Caco-2 (cell line): ENCODE measurements around the gene UBE2N. TPM values are rescaled to one million over a fixed set of nuclear protein-coding genes. Genes with fewer than 3 reads are reported as not detected.
A peak's percentile ranks its signal among the peaks of the same experiment; 100 is the strongest.

Experiments
- BruUV-seq: library from RNA; stranded (reverse); fragments of 400-500 nt; replicated peaks from 2 replicates; lab custom pipeline; 2021; lab: Mats Ljungman, UMichigan
- CTCF ChIA-PET: fragments of 300-600 bp; sonication (Branson Sonifier 250); formaldehyde crosslinking; loops from one replicate; lab custom pipeline; 2022; ENCODE audit warnings: antibody characterized with exemption; lab: Charles Lee
- POLR2A ChIA-PET: fragments of 300-600 bp; sonication (Branson Sonifier 250); formaldehyde crosslinking; loops from one replicate; lab custom pipeline; 2022; ENCODE audit warnings: antibody characterized with exemption; lab: Charles Lee
- DNase-seq, 2 experiments: peaks; one replicate each; pipeline versions ENCODE4 v3.0.0 to v3.0.0-alpha.2; 2020 to 2022
- H3K27me3 ChIP-seq: replicated peaks from 2 replicates; pipeline ENCODE4 v1.6.0; 2011; ENCODE audit warnings: low read length; ENCODE audit not compliant: control insufficient read depth, insufficient read depth
- H3K36me3 ChIP-seq: 2 replicates; pipeline ENCODE4 v1.5.1; 2011; ENCODE audit warnings: low read length; ENCODE audit not compliant: control insufficient read depth, insufficient read depth
- H3K4me1 ChIP-seq: fragments of 250-450 bp; sonication (Bioruptor Pico); 2 replicates; pipeline ENCODE4 v1.5.1; 2020; ENCODE audit warnings: mild to moderate bottlenecking
- H3K4me3 ChIP-seq: 2 replicates; pipeline ENCODE4 v1.5.1; 2011; ENCODE audit warnings: low read depth, mild to moderate bottlenecking, control low read depth, low read length
- H3K9me3 ChIP-seq: fragments of 250-450 bp; sonication (Bioruptor Pico); 2 replicates; pipeline ENCODE4 v1.5.1; 2020; ENCODE audit warnings: mild to moderate bottlenecking, moderate library complexity
- H3K27ac Mint-ChIP-seq: one replicate; pipeline ENCODE4 v1.8.0; 2022; ENCODE audit warnings: mixed read lengths; ENCODE audit not compliant: unreplicated experiment
- H3K27me3 Mint-ChIP-seq: one replicate; pipeline ENCODE4 v1.8.0; 2022; ENCODE audit warnings: mixed read lengths; ENCODE audit not compliant: insufficient read depth, unreplicated experiment
- H3K36me3 Mint-ChIP-seq: one replicate; pipeline ENCODE4 v1.8.0; 2022; ENCODE audit warnings: mild to moderate bottlenecking, mixed read lengths; ENCODE audit not compliant: insufficient read depth, unreplicated experiment
- H3K4me1 Mint-ChIP-seq: one replicate; pipeline ENCODE4 v1.8.0; 2022; ENCODE audit warnings: low read depth, mixed read lengths; ENCODE audit not compliant: unreplicated experiment
- H3K4me3 Mint-ChIP-seq: one replicate; pipeline ENCODE4 v1.8.0; 2022; ENCODE audit warnings: mild to moderate bottlenecking, moderate library complexity, mixed read lengths; ENCODE audit not compliant: unreplicated experiment
- H3K9me3 Mint-ChIP-seq: one replicate; pipeline ENCODE4 v1.8.0; 2022; ENCODE audit warnings: mixed read lengths; ENCODE audit not compliant: unreplicated experiment
- CTCF ChIP-seq, 2 experiments: fragments of 200-600 bp in 1 of 2; IDR thresholded peaks; 1 replicate in 1 of 2; 2 replicates in 1 of 2; pipeline versions ENCODE4 v1.5.1 to v1.8.0; 2011 to 2022; ENCODE audit warnings: antibody characterized with exemption in 1 of 2, control low read depth in 1 of 2, inconsistent platforms in 1 of 2, low read depth in 1 of 2, low read length in 1 of 2, mild to moderate bottlenecking in 1 of 2, moderate library complexity in 1 of 2; ENCODE audit not compliant: insufficient read depth in 1 of 2, severe bottlenecking in 1 of 2, unreplicated experiment in 1 of 2
- intact Hi-C: fragments of 100-400 bp; cut with micrococcal nuclease; formaldehyde crosslinking; loops from one replicate; pipeline ENCODE4 v1.10.0; 2022; ENCODE audit not compliant: unreplicated experiment
- total RNA-seq: library from RNA; stranded (reverse); gene quantifications from 2 replicates; pipeline ENCODE4 v1.2.3, GENCODE V29; 2022

UBE2N gene
- total RNA-seq, 1 experiment from 2014 or later: 153 TPM

GRCh38 chr12:93408813-93409212, 32.9 kb downstream of the UBE2N start:
- DNase-seq: no peak
- Mint-ChIP-seq H3K27me3 (no peaks in the 10 kb centered on the region), H3K36me3 (peaks cover 97% of the 10 kb centered on the region), H3K4me3 (no peak overlapping the region), H3K9me3 (no peaks in the 10 kb centered on the region), H3K27ac (peak overlapping the region; percentile 71), H3K4me1 (peaks cover 25% of the 10 kb centered on the region)
- POLR2A ChIA-PET: no interaction called here
- H3K4me1 ChIP-seq: no peaks in the 10 kb centered on the region
- CTCF ChIA-PET: no interaction called here
- no peaks in the 10 kb centered on the region for H3K36me3 ChIP-seq
- intact Hi-C loops: no loop called here
- TF ChIP-seq CTCF (IDR thresholded peaks at IDR 0.05; ENCODE audit: insufficient read depth in 1 of 2, low read depth in 1 of 2, low read length in 1 of 2, severe bottlenecking in 1 of 2, unreplicated experiment in 1 of 2): no peak
- no peak overlapping the region for H3K4me3 ChIP-seq
- BruUV-seq: TSS peak; percentile 0
- H3K9me3 ChIP-seq: no peaks in the 10 kb centered on the region
- H3K27me3 ChIP-seq: no peaks in the 10 kb centered on the region

- Histone ChIP-seq H3K9me3 (no peaks in the 10 kb centered on the region), H3K4me1 (no peaks in the 10 kb centered on the region), H3K4me3 (no peak overlapping the region), H3K36me3 (no peaks in the 10 kb centered on the region), H3K27me3 (no peaks in the 10 kb centered on the region)
- peak overlapping the region; percentile 71 for H3K27ac Mint-ChIP-seq
- no peak for TF ChIP-seq CTCF (IDR thresholded peaks at IDR 0.05; ENCODE audit: insufficient read depth in 1 of 2, low read depth in 1 of 2, low read length in 1 of 2, severe bottlenecking in 1 of 2, unreplicated experiment in 1 of 2)
- DNase-seq: no peak
- H3K9me3 Mint-ChIP-seq: no peaks in the 10 kb centered on the region
- no TSS peak for BruUV-seq
- no peak overlapping the region for H3K4me3 Mint-ChIP-seq
- POLR2A ChIA-PET: no interaction called here
- CTCF ChIA-PET: no interaction called here
- H3K27me3 Mint-ChIP-seq: no peaks in the 10 kb centered on the region
- peaks cover 97% of the 10 kb centered on the region for H3K36me3 Mint-ChIP-seq
- intact Hi-C loops: no loop called here
- peaks cover 16% of the 10 kb centered on the region for H3K4me1 Mint-ChIP-seq
These were observed 33.8 kb downstream of the UBE2N start for GRCh38 chr12:93407963-93408283.

GRCh38 chr12:93407054-93407962, 34.4 kb downstream of the UBE2N start:
- intact Hi-C loops: no loop called here
- no peak for TF ChIP-seq CTCF (IDR thresholded peaks at IDR 0.05; ENCODE audit: insufficient read depth in 1 of 2, low read depth in 1 of 2, low read length in 1 of 2, severe bottlenecking in 1 of 2, unreplicated experiment in 1 of 2)

More at GRCh38 chr12:93407054-93407962, 34.4 kb downstream of the UBE2N start:
- Histone ChIP-seq H3K9me3 (no peaks in the 10 kb centered on the region), H3K4me3 (no peak overlapping the region), H3K27me3 (no peaks in the 10 kb centered on the region), H3K4me1 (no peaks in the 10 kb centered on the region), H3K36me3 (no peaks in the 10 kb centered on the region)
- no TSS peak for BruUV-seq
- no peak overlapping the region for H3K4me3 Mint-ChIP-seq
- peaks cover 97% of the 10 kb centered on the region for H3K36me3 Mint-ChIP-seq
- CTCF ChIA-PET: no interaction called here
- DNase-seq: no peak
- H3K27ac Mint-ChIP-seq: peak overlapping the region; percentile 71
- peaks cover 12% of the 10 kb centered on the region for H3K4me1 Mint-ChIP-seq
- H3K9me3 Mint-ChIP-seq: no peaks in the 10 kb centered on the region
- H3K27me3 Mint-ChIP-seq: no peaks in the 10 kb centered on the region
- POLR2A ChIA-PET: no interaction called here
